ENCODE results near the gene CHRD. TPM values are rescaled to one million over a fixed set of nuclear protein-coding genes. Genes with fewer than 3 reads are reported as not detected.

CHRD gene
- polyA plus RNA-seq, 1 of the 3 experiments (the other 2 are of a cell fraction) = 0.95 TPM

GRCh38 chr3:184388164-184388935 is 8.5 kb downstream of the CHRD start:
- H2AFZ ChIP-seq (ENCODE audit: low read depth) = no peak overlapping the region
- H3K36me3 ChIP-seq (replicated peaks in 1 of 2; ENCODE audit: control insufficient read depth in 1 of 2, insufficient read depth in 2 of 2, low read length in 1 of 2) = no peaks in the 10 kb centered on the region
- H3K9me3 ChIP-seq = no peaks in the 10 kb centered on the region
- H3K9me2 ChIP-seq = no peaks in the 10 kb centered on the region
- no peak overlapping the region for H3K9ac ChIP-seq
- CTCF ChIA-PET = interaction anchor here (1.3 to 3.0 kb wide), 2 partner anchors 16 to 125 kb away, joined by 4 to 21 read pairs; no protein-coding TSS in a partner anchor
- H3K27ac ChIP-seq (ENCODE audit: low read depth in 2 of 2, low read length in 1 of 2) = no peak overlapping the region
- H3K4me3 ChIP-seq (ENCODE audit: low read depth in 2 of 2, low read length in 1 of 2) = no peak overlapping the region
- no peak overlapping the region for H3K4me2 ChIP-seq
- WGBS (ENCODE audit: low lambda C conversion rate) = 32% methylated on average over 7 of the region's 8 CpGs
- no peaks in the 10 kb centered on the region for H4K20me1 ChIP-seq (ENCODE audit: insufficient read depth)
- DNase-seq = no peak
- H3F3A ChIP-seq (replicated peaks; ENCODE audit: insufficient read depth) = no peaks in the 10 kb centered on the region
- H3K4me1 ChIP-seq (ENCODE audit: control insufficient read depth in 1 of 2, insufficient read depth in 2 of 2, low read depth in 1 of 2, low read length in 1 of 2) = no peaks in the 10 kb centered on the region
- TF ChIP-seq EP300 (IDR thresholded peaks at IDR 0.05; ENCODE audit: borderline replicate concordance in 1 of 2, low read depth in 1 of 2, low read length in 1 of 2) (no peak), YY1 (IDR thresholded peaks at IDR 0.05; ENCODE audit: low read depth) (no peak), POLR2AphosphoS5 (IDR thresholded peaks at IDR 0.05; ENCODE audit: low read depth, low read length) (no peak), MXI1 (IDR thresholded peaks at IDR 0.05; ENCODE audit: low read depth, low read length) (no peak), TAF1 (IDR thresholded peaks at IDR 0.05; ENCODE audit: borderline replicate concordance, low read depth, low read length) (no peak), SIN3A (IDR thresholded peaks at IDR 0.05; ENCODE audit: borderline replicate concordance, low read depth, low read length) (no peak), TCF12 (IDR thresholded peaks at IDR 0.05) (no peak), GATA2 (CRISPR knock-in tag; IDR thresholded peaks at IDR 0.05) (no peak), PBX3 (IDR thresholded peaks at IDR 0.05) (no peak), FOXM1 (IDR thresholded peaks at IDR 0.05; ENCODE audit: low read depth) (no peak), RXRA (IDR thresholded peaks at IDR 0.05; ENCODE audit: borderline replicate concordance, low read depth) (no peak), CHD2 (IDR thresholded peaks at IDR 0.05; ENCODE audit: low read length, partially characterized antibody) (no peak), NFIC (IDR thresholded peaks at IDR 0.05; ENCODE audit: borderline replicate concordance) (no peak), RFX5 (IDR thresholded peaks at IDR 0.05; ENCODE audit: low read length) (no peak), ELF1 (IDR thresholded peaks at IDR 0.05) (no peak), MEF2A (IDR thresholded peaks at IDR 0.05; ENCODE audit: borderline replicate concordance, low read depth) (no peak), REST (IDR thresholded peaks at IDR 0.05; ENCODE audit: low read depth, low read length) (no peak), RAD21 (IDR thresholded peaks at IDR 0.05; ENCODE audit: low read length) (no peak), CTCF (IDR thresholded peaks at IDR 0.05) (no peak), IRF3 (IDR thresholded peaks at IDR 0.05; ENCODE audit: low read depth, low read length) (no peak)
- H3K27me3 ChIP-seq (ENCODE audit: insufficient read depth) = no peaks in the 10 kb centered on the region
- H3K79me2 ChIP-seq (ENCODE audit: insufficient read depth) = no peaks in the 10 kb centered on the region
- POLR2A ChIA-PET = no interaction called here
